A549 (cell line): ENCODE data around the gene SSUH2. TPM values are rescaled to one million over a fixed set of nuclear protein-coding genes. Genes with fewer than 3 reads are reported as not detected.
A peak's percentile ranks its signal among the peaks of the same experiment; 100 is the strongest.

Experiments
- ATAC-seq, 2 experiments: fragments of 200-7000 bp in 1 of 2; fragments of >200 bp in 1 of 2; cut with Nextera tagmentation in 1 of 2; cut with Tn5 transposase in 1 of 2; 3 replicates each; pipeline versions ENCODE4 v1.8.0 to v1.9.1; 2018 to 2020; ENCODE audit warnings: mild to moderate bottlenecking in 1 of 2, moderate library complexity in 1 of 2
- CTCF ChIA-PET: fragments of 300-600 bp; sonication (Branson Sonifier 250); formaldehyde crosslinking; extraction: SDS; loops from one replicate; lab custom pipeline; 2021; ENCODE audit warnings: antibody characterized with exemption, inconsistent platforms; lab: Yijun Ruan, JAX
- POLR2A ChIA-PET: fragments of 350-600 bp; formaldehyde crosslinking; extraction: SDS; loops from one replicate; lab custom pipeline; 2021; ENCODE audit warnings: antibody characterized with exemption, inconsistent platforms; lab: Yijun Ruan, JAX
- DNase-seq, 2 experiments: peaks; one replicate each; pipeline versions ENCODE4 v3.0.0 to v3.0.0-alpha.2; 2011 to 2016; ENCODE audit warnings: low read depth in 1 of 2, low spot score in 1 of 2
- FAIRE-seq: peaks from 2 replicates; lab custom pipeline; 2011; peaks lifted over from hg19 to GRCh38; lab: Jason Lieb, UNC
- H3K27ac ChIP-seq, 2 experiments: fragments of >200 bp; sonication (Bioruptor Twin); formaldehyde crosslinking; 3 replicates each; pipeline ENCODE4 v1.5.1; 2016 to 2017
- H3K4me1 ChIP-seq: fragments of >200 bp; sonication (Bioruptor Twin); formaldehyde crosslinking; 3 replicates; pipeline ENCODE4 v1.6.1; 2016
- H3K4me2 ChIP-seq: fragments of >200 bp; sonication (Bioruptor Twin); formaldehyde crosslinking; 3 replicates; pipeline ENCODE4 v1.6.1; 2016
- H3K4me3 ChIP-seq: fragments of >200 bp; sonication (Bioruptor Twin); formaldehyde crosslinking; 3 replicates; pipeline ENCODE4 v1.5.1; 2016
- H3K9me3 ChIP-seq: fragments of >200 bp; sonication (Bioruptor Twin); formaldehyde crosslinking; 3 replicates; pipeline ENCODE4 v1.6.1; 2016
- BHLHE40 ChIP-seq: IDR thresholded peaks from 2 replicates; pipeline ENCODE4 v1.6.1; 2012; ENCODE audit warnings: low read depth, low read length, inconsistent platforms
- CHD2 ChIP-seq: fragments of 150-350 bp; IDR thresholded peaks from 2 replicates; pipeline ENCODE4 v1.6.1; 2014; ENCODE audit warnings: low read length; ENCODE audit not compliant: partially characterized antibody
- E2F6 ChIP-seq: IDR thresholded peaks from 2 replicates; pipeline ENCODE4 v1.6.1; 2012; ENCODE audit warnings: low read depth, borderline replicate concordance
- ELK1 ChIP-seq: fragments of 150-350 bp; IDR thresholded peaks from 2 replicates; pipeline ENCODE4 v1.6.1; 2014; ENCODE audit warnings: low read depth, mild to moderate bottlenecking, low read length
- EP300 ChIP-seq, 2 experiments: fragments of >200 bp; sonication (Bioruptor Twin); formaldehyde crosslinking; IDR thresholded peaks; 2 replicates in 1 of 2; 3 replicates in 1 of 2; pipeline ENCODE4 v1.6.1; 2016 to 2017
- FOXS1 ChIP-seq: fragments of 250-450 bp; sonication (Bioruptor Pico); IDR thresholded peaks from 2 replicates; pipeline ENCODE4 v1.5.0; 2020; ENCODE audit warnings: mild to moderate bottlenecking, moderate library complexity
- HDAC2 ChIP-seq: fragments of 200-600 bp; sonication (generic); IDR thresholded peaks from 2 replicates; pipeline ENCODE4 v1.6.1; 2016
- HMGXB4 ChIP-seq: fragments of 250-450 bp; sonication (Bioruptor Pico); IDR thresholded peaks from 2 replicates; pipeline ENCODE4 v1.5.0; 2021; ENCODE audit warnings: mild to moderate bottlenecking, moderate library complexity, borderline replicate concordance
- HOXA7 ChIP-seq: fragments of 250-450 bp; sonication (Bioruptor Pico); IDR thresholded peaks from 2 replicates; pipeline ENCODE4 v1.5.0; 2020; ENCODE audit warnings: mild to moderate bottlenecking, moderate library complexity
- NR3C1 ChIP-seq: fragments of >200 bp; sonication (Bioruptor Twin); formaldehyde crosslinking; IDR thresholded peaks from 3 replicates; pipeline ENCODE4 v1.6.1; 2017
- PHF8 ChIP-seq: fragments of 200-600 bp; sonication (generic); IDR thresholded peaks from 2 replicates; pipeline ENCODE4 v1.6.1; 2016; ENCODE audit warnings: low read depth, mild to moderate bottlenecking, antibody characterized with exemption, moderate library complexity, borderline replicate concordance
- USF2 ChIP-seq: fragments of 450-650 bp; IDR thresholded peaks from 2 replicates; pipeline ENCODE4 v1.6.1; 2014; ENCODE audit warnings: antibody characterized with exemption
- ZC3H11A ChIP-seq: fragments of 450-650 bp; IDR thresholded peaks from 2 replicates; pipeline ENCODE4 v1.6.1; 2014; ENCODE audit warnings: antibody characterized with exemption, mild to moderate bottlenecking
- WGBS: methylation state at CpG from one replicate; pipeline ENCODE4 v1.1.6; 2017; ENCODE audit errors: missing lambda C conversion rate; 5-methylcytosine and 5-hydroxymethylcytosine counted together
- polyA plus RNA-seq, 4 experiments: library from polyadenylated mRNA; depleted of rRNA in 3 of 4; stranded (reverse); fragments of >200 nt; fragmentation: RNase III in 1 of 4; extraction: RNeasy Plus Mini Kit Qiagen cat#74134 plus additional on column Dnase treatment in 1 of 4; gene quantifications; 2 replicates in 3 of 4; 3 replicates in 1 of 4; pipeline ENCODE4 v1.2.3, GENCODE V29; 2011 to 2017

SSUH2 gene
- polyA plus RNA-seq, 2 of the 4 experiments (the other 2 are of a cell fraction): 0.56 to 0.59 TPM

- ATAC-seq: no peak
Measured at GRCh38 chr3:8597219-8597853, 47.3 kb downstream of the SSUH2 start.

GRCh38 chr3:8596321-8597218 lies 48.0 kb downstream of the SSUH2 start:
- no peak for ATAC-seq
- FAIRE-seq: no peak
- Histone ChIP-seq H3K9me3 (no peaks in the 10 kb centered on the region), H3K27ac (no peak overlapping the region), H3K4me3 (no peak overlapping the region), H3K4me2 (no peak overlapping the region), H3K4me1 (no peaks in the 10 kb centered on the region)
- ChIA-PET POLR2A (no interaction called here), CTCF (interaction anchor here (0.9 to 2.3 kb wide), 4 partner anchors 11 to 155 kb away, joined by 3 to 12 read pairs (median 6); no protein-coding TSS in a partner anchor)
- WGBS: 68% methylated on average over 18 of the region's 18 CpGs
- TF ChIP-seq USF2: no peak
- TF ChIP-seq HMGXB4 (CRISPR knock-in tag): no peak
- TF ChIP-seq ZC3H11A: no peak
- DNase-seq: no peak

More at GRCh38 chr3:8597219-8597853, 47.3 kb downstream of the SSUH2 start:
- WGBS: 58% methylated on average over 7 of the region's 7 CpGs
- TF ChIP-seq CHD2 (no peak), E2F6 (no peak), HDAC2 (no peak)
- Histone ChIP-seq H3K4me1 (no peaks in the 10 kb centered on the region), H3K4me2 (no peak overlapping the region), H3K4me3 (no peak overlapping the region), H3K27ac (no peak overlapping the region), H3K9me3 (no peaks in the 10 kb centered on the region)
- CTCF ChIA-PET: interaction anchor here (0.9 to 2.3 kb wide), 4 partner anchors 10 to 156 kb away, joined by 3 to 12 read pairs (median 6); no protein-coding TSS in a partner anchor
- FAIRE-seq (no peak), DNase-seq (no peak)
- POLR2A ChIA-PET: no interaction called here

- H3K9me3 ChIP-seq: no peaks in the 10 kb centered on the region
- POLR2A ChIA-PET: no interaction called here
- DNase-seq: no peak
- no peak for FAIRE-seq
- no peak overlapping the region for H3K4me3 ChIP-seq
- TF ChIP-seq EP300 (IDR thresholded peaks at IDR 0.05) (no peak), NR3C1 (no peak), ELK1 (no peak), HOXA7 (CRISPR knock-in tag) (no peak), BHLHE40 (no peak), CHD2 (no peak), FOXS1 (CRISPR knock-in tag) (no peak), PHF8 (no peak)
- 80% methylated on average over 9 of the region's 9 CpGs for WGBS
- CTCF ChIA-PET: interaction anchor here (2.3 kb wide), 2 partner anchors 27 to 154 kb away, joined by 7 to 12 read pairs; no protein-coding TSS in a partner anchor
- peak in 1 of 2 experiments; percentile 27; a peak in 1 of 6 replicates for ATAC-seq
- no peaks in the 10 kb centered on the region for H3K4me1 ChIP-seq
- H3K4me2 ChIP-seq: no peak overlapping the region
- no peak overlapping the region for H3K27ac ChIP-seq
Measured at GRCh38 chr3:8595695-8596115, 48.9 kb downstream of the SSUH2 start.
